H1 (cell line): ENCODE measurements around the gene HEPACAM. TPM values are rescaled to one million over a fixed set of nuclear protein-coding genes. Genes with fewer than 3 reads are reported as not detected.
A peak's percentile ranks its signal among the peaks of the same experiment; 100 is the strongest.

Source experiments
- CTCF ChIA-PET: fragments of 300-600 bp; sonication (Branson Sonifier 250); formaldehyde crosslinking; loops from one replicate; lab custom pipeline; 2021; ENCODE audit not compliant: partially characterized antibody; lab: Charles Lee
- POLR2A ChIA-PET: fragments of 300-600 bp; sonication (Branson Sonifier 250); formaldehyde crosslinking; loops from one replicate; lab custom pipeline; 2021; ENCODE audit warnings: inconsistent platforms; ENCODE audit not compliant: partially characterized antibody; lab: Charles Lee
- DNase-seq, 2 experiments: peaks; one replicate each; pipeline versions ENCODE4 v3.0.0 to v3.0.0-alpha.2; 2010 to 2022; ENCODE audit warnings: low spot score in 2 of 2, low read depth in 1 of 2, mixed read lengths in 1 of 2
- FAIRE-seq: peaks from 2 replicates; lab custom pipeline; 2011; peaks lifted over from hg19 to GRCh38; lab: Jason Lieb, UNC
- H2AFZ ChIP-seq: 2 replicates; pipeline ENCODE4 v1.8.1; 2012; ENCODE audit warnings: low read length, inconsistent platforms
- H2AK5ac ChIP-seq: 2 replicates; pipeline ENCODE4 v1.6.1; 2013; ENCODE audit warnings: low read depth, low read length
- H2BK120ac ChIP-seq: replicated peaks from 2 replicates; pipeline ENCODE3; 2013; ENCODE audit warnings: low read depth, low read length, inconsistent platforms
- H2BK12ac ChIP-seq: 2 replicates; pipeline ENCODE4 v1.6.1; 2013; ENCODE audit warnings: low read depth, low read length
- H2BK15ac ChIP-seq: 2 replicates; pipeline ENCODE4 v1.6.1; 2013; ENCODE audit warnings: low read length
- H2BK20ac ChIP-seq: 2 replicates; pipeline ENCODE4 v1.6.1; 2013; ENCODE audit warnings: low read length
- H2BK5ac ChIP-seq: 2 replicates; pipeline ENCODE4 v1.6.1; 2013; ENCODE audit warnings: low read depth, low read length
- H3K14ac ChIP-seq: 2 replicates; pipeline ENCODE4 v1.6.1; 2013; ENCODE audit warnings: inconsistent platforms; ENCODE audit not compliant: insufficient read length
- H3K18ac ChIP-seq: 2 replicates; pipeline ENCODE4 v1.6.1; 2013; ENCODE audit warnings: low read length; ENCODE audit errors: extremely low read depth
- H3K23ac ChIP-seq: 2 replicates; pipeline ENCODE4 v1.6.1; 2013; ENCODE audit warnings: inconsistent platforms; ENCODE audit not compliant: insufficient read length
- H3K23me2 ChIP-seq: 2 replicates; pipeline ENCODE4 v1.6.1; 2013; ENCODE audit warnings: low read depth, low read length
- H3K27ac ChIP-seq: 2 replicates; pipeline ENCODE4 v1.6.1; 2011; ENCODE audit warnings: low read depth, low read length, inconsistent platforms
- H3K27me3 ChIP-seq, 4 experiments: replicated peaks in 1 of 4; 1 replicate in 1 of 4; 2 replicates in 3 of 4; pipeline versions ENCODE4 v1.6.1 to v1.8.1; 2011 to 2013; ENCODE audit warnings: low read length in 3 of 4, mild to moderate bottlenecking in 3 of 4, inconsistent platforms in 2 of 4, mixed read lengths in 2 of 4, moderate library complexity in 1 of 4; ENCODE audit not compliant: control insufficient read depth in 3 of 4, insufficient read depth in 3 of 4; ENCODE audit errors: extremely low read depth in 1 of 4
- H3K36me3 ChIP-seq, 4 experiments: 2 replicates each; pipeline versions ENCODE4 v1.6.1 to v1.8.1; 2011 to 2013; ENCODE audit warnings: mild to moderate bottlenecking in 4 of 4, low read length in 3 of 4, moderate library complexity in 2 of 4, control low read depth in 1 of 4, inconsistent platforms in 1 of 4; ENCODE audit not compliant: insufficient read depth in 4 of 4, control insufficient read depth in 2 of 4
- H3K4ac ChIP-seq: replicated peaks from 2 replicates; pipeline ENCODE3; 2013; ENCODE audit warnings: low read length, low read depth, mixed read lengths, inconsistent platforms; ENCODE audit not compliant: insufficient read length
- H3K4me1 ChIP-seq, 4 experiments: replicated peaks in 1 of 4; 1 replicate in 1 of 4; 2 replicates in 3 of 4; pipeline versions ENCODE4 v1.6.1 to v1.8.1; 2011 to 2013; ENCODE audit warnings: low read length in 3 of 4, inconsistent platforms in 2 of 4, mixed read lengths in 1 of 4; ENCODE audit not compliant: insufficient read depth in 4 of 4, control insufficient read depth in 3 of 4
- H3K4me2 ChIP-seq, 2 experiments: 2 replicates each; pipeline versions ENCODE4 v1.6.1 to v1.8.1; 2011 to 2013; ENCODE audit warnings: low read depth in 2 of 2, low read length in 2 of 2, control low read depth in 1 of 2, inconsistent platforms in 1 of 2, mild to moderate bottlenecking in 1 of 2; ENCODE audit not compliant: insufficient read depth in 1 of 2
- H3K4me3 ChIP-seq, 4 experiments: fragments of 200-600, 300-600 bp in 1 of 4; sonication (generic), shearing (Covaris generic), sonication (Bioruptor Twin) in 1 of 4; 2 replicates each; pipeline versions ENCODE4 v1.5.1 to v1.8.1; 2011 to 2016; ENCODE audit warnings: low read length in 4 of 4, low read depth in 3 of 4, control low read depth in 2 of 4, inconsistent platforms in 2 of 4, mild to moderate bottlenecking in 2 of 4, mixed read lengths in 1 of 4, moderate library complexity in 1 of 4; ENCODE audit not compliant: insufficient read depth in 2 of 4; ENCODE audit errors: extremely low read depth in 1 of 4
- H3K56ac ChIP-seq: replicated peaks from 2 replicates; pipeline ENCODE3; 2013; ENCODE audit warnings: low read depth, mild to moderate bottlenecking, mixed read lengths, low read length, inconsistent platforms; ENCODE audit not compliant: insufficient read length
- H3K79me1 ChIP-seq: 2 replicates; pipeline ENCODE4 v1.6.1; 2013; ENCODE audit warnings: low read depth, low read length, control low read depth
- H3K79me2 ChIP-seq, 2 experiments: 2 replicates each; pipeline versions ENCODE4 v1.6.1 to v1.8.1; 2012 to 2013; ENCODE audit warnings: low read length in 2 of 2, mild to moderate bottlenecking in 2 of 2, inconsistent platforms in 1 of 2; ENCODE audit not compliant: insufficient read depth in 2 of 2, control insufficient read depth in 1 of 2
- H3K9ac ChIP-seq, 4 experiments: replicated peaks in 1 of 4; 1 replicate in 1 of 4; 2 replicates in 3 of 4; pipeline versions ENCODE4 v1.6.1 to v1.8.1; 2011 to 2013; ENCODE audit warnings: low read depth in 3 of 4, low read length in 3 of 4, control low read depth in 2 of 4, mild to moderate bottlenecking in 2 of 4, moderate library complexity in 2 of 4, inconsistent platforms in 1 of 4; ENCODE audit errors: extremely low read depth in 1 of 4
- H3K9me3 ChIP-seq, 2 experiments: 2 replicates each; pipeline versions ENCODE4 v1.6.1 to v1.8.1; 2012 to 2013; ENCODE audit warnings: mild to moderate bottlenecking in 2 of 2, moderate library complexity in 2 of 2, control low read depth in 1 of 2, inconsistent platforms in 1 of 2, low read depth in 1 of 2, low read length in 1 of 2, mixed read lengths in 1 of 2; ENCODE audit not compliant: insufficient read depth in 2 of 2
- H4K20me1 ChIP-seq, 2 experiments: replicated peaks in 1 of 2; 2 replicates each; pipeline versions ENCODE3 to v1.8.1; 2011 to 2013; ENCODE audit warnings: inconsistent platforms in 2 of 2, low read length in 2 of 2, mild to moderate bottlenecking in 1 of 2; ENCODE audit not compliant: insufficient read depth in 2 of 2, control insufficient read depth in 1 of 2
- H4K5ac ChIP-seq: 2 replicates; pipeline ENCODE4 v1.6.1; 2013; ENCODE audit warnings: low read length, low read depth, mixed read lengths, inconsistent platforms; ENCODE audit not compliant: insufficient read length
- H4K8ac ChIP-seq: 2 replicates; pipeline ENCODE4 v1.8.0; 2013; ENCODE audit warnings: mild to moderate bottlenecking, moderate library complexity, low read length, inconsistent platforms; ENCODE audit not compliant: insufficient read depth; ENCODE audit errors: extremely low read depth
- H4K91ac ChIP-seq: replicated peaks from 2 replicates; pipeline ENCODE3; 2013; ENCODE audit warnings: low read length, mixed read lengths, inconsistent platforms; ENCODE audit not compliant: insufficient read length
- CBX5 ChIP-seq: fragments of 300-800, 300-1000 bp; sonication (generic); IDR thresholded peaks from 2 replicates; pipeline ENCODE4 v1.7.1; 2016; ENCODE audit warnings: antibody characterized with exemption, low read length, low read depth
- CBX8 ChIP-seq: fragments of 300-800, 300-1000 bp; sonication (generic); IDR thresholded peaks from 2 replicates; pipeline ENCODE4 v1.7.1; 2016; ENCODE audit warnings: low read depth, low read length, borderline replicate concordance
- RNF2 ChIP-seq: fragments of 200-900, 300-1000 bp; sonication (generic); IDR thresholded peaks from 2 replicates; pipeline ENCODE4 v1.7.1; 2016; ENCODE audit warnings: borderline replicate concordance, low read depth, mild to moderate bottlenecking, antibody characterized with exemption, low read length; ENCODE audit not compliant: poor library complexity, severe bottlenecking; ENCODE audit errors: missing control alignments
- SP4 ChIP-seq: IDR thresholded peaks from 2 replicates; pipeline ENCODE4 v1.6.1; 2012; ENCODE audit warnings: low read length, inconsistent platforms
- SUZ12 ChIP-seq: fragments of 200-600 bp; sonication (generic); IDR thresholded peaks from 2 replicates; pipeline ENCODE4 v1.6.1; 2012; ENCODE audit warnings: mild to moderate bottlenecking, inconsistent platforms, low read length, moderate library complexity, mixed read lengths
- WGBS, 2 experiments: shearing (Covaris generic) in 1 of 2; methylation state at CpG; one replicate each; pipeline versions ENCODE4 v1.1.6 to v1.1.7; 2013 to 2015; ENCODE audit warnings: low lambda C conversion rate in 2 of 2, mixed read lengths in 2 of 2, inconsistent platforms in 1 of 2, low coverage in 1 of 2, missing lambda C conversion rate in 1 of 2; ENCODE audit not compliant: insufficient replicate concordance in 2 of 2, insufficient coverage in 1 of 2, insufficient read length in 1 of 2; ENCODE audit errors: extremely low coverage in 1 of 2, missing lambda C conversion rate in 1 of 2; 5-methylcytosine and 5-hydroxymethylcytosine counted together
- polyA plus RNA-seq, 7 experiments: library from polyadenylated mRNA; depleted of rRNA in 3 of 7; stranded (reverse) in 5 of 7; unstranded in 2 of 7; fragments of >200 nt in 5 of 7; fragments of 200-250 nt in 2 of 7; gene quantifications; 1 replicate in 5 of 7; 2 replicates in 1 of 7; 4 replicates in 1 of 7; pipeline versions ENCODE4 v1.2.1 to v1.2.3, GENCODE V29; 2011 to 2013; ENCODE audit warnings: missing spikeins in 2 of 7, mixed read lengths in 2 of 7
- total RNA-seq: library from RNA; stranded (reverse); fragmentation: NEBNext Ultra II Directional; extraction: Animal tissue kit (Norgen Biotek cat#: 25700); gene quantifications from 2 replicates; pipeline ENCODE4 v1.2.1, GENCODE V29; 2021

Gene HEPACAM
- total and polyA plus RNA-seq, 2 of the 8 experiments (the other 6 are each of a cell fraction or from before 2014, with no cell fraction given) = not detected

DNA sequence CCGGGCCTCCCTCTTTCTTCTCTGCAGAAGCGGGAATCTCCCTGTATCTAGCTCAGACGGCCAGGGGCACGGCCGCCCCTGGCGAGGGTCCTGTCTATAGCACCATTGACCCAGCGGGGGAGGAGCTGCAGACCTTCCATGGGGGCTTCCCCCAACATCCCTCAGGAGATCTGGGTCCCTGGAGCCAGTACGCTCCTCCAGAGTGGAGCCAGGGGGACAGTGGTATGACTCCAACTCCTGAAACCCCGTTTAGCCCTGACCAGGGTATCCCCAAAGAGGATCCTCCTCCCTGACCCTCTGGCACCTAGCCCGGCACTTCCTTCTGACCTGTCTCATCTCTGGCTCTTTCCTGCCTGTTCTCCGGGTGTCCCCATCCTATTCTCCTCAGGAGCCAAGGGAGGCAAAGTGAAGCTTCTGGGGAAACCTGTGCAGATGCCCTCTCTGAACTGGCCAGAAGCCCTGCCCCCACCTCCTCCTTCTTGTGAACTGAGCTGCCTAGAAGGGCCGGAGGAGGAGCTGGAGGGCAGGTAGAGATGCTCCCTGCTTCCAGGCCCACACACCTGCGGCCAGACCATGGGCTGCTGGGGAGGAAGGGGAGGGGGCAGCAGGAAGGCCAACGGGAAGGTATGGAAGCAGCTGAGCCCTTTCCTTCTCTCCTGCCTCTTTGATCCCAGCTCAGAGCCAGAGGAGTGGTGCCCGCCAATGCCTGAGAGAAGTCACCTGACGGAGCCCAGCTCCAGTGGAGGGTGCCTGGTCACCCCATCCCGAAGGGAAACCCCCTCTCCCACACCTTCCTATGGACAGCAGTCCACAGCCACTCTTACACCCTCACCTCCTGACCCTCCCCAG is 57.7 kb downstream of the HEPACAM start:
- Histone ChIP-seq H3K14ac (no peak overlapping the region), H4K8ac (peak overlapping the region; percentile 7; the same call in 1 of the 2 replicates), H4K5ac (no peak overlapping the region), H2BK5ac (no peak overlapping the region), H2BK20ac (no peak overlapping the region), H3K79me1 (no peaks in the 10 kb centered on the region), H3K9ac (no peak overlapping the region), H3K23me2 (peaks cover 8% of the 10 kb centered on the region; the same call in 1 of the 2 replicates), H3K23ac (no peak overlapping the region), H3K27ac (no peak overlapping the region), H3K27me3 (peaks cover 0 to 29% (median 23%) of the 10 kb centered on the region in 4 experiments; a peak in 6 of 7 replicates), H3K36me3 (no peaks in the 10 kb centered on the region), H2AK5ac (no peak overlapping the region), H4K91ac (no peak overlapping the region), H3K79me2 (no peaks in the 10 kb centered on the region), H2AFZ (no peak overlapping the region), H3K56ac (no peak overlapping the region), H2BK15ac (peak overlapping the region; percentile 88; the same call in 1 of the 2 replicates), H3K4me2 (peak overlapping the region; percentile 40 to 75; a peak in 3 of 4 replicates), H2BK120ac (no peak overlapping the region), H3K4me3 (peak overlapping the region in 1 of 4 experiments; percentile 76; a peak in 1 of 8 replicates), H3K4me1 (peaks cover 0 to 14% (median 8%) of the 10 kb centered on the region in 4 experiments; a peak in 5 of 7 replicates), H3K18ac (no peak overlapping the region), H3K9me3 (no peaks in the 10 kb centered on the region), H3K4ac (no peak overlapping the region), H4K20me1 (no peaks in the 10 kb centered on the region), H2BK12ac (no peak overlapping the region)
- no peak for TF ChIP-seq RNF2
- TF ChIP-seq CBX5 = no peak
- TF ChIP-seq SP4 = no peak
- TF ChIP-seq CBX8 = no peak
- TF ChIP-seq SUZ12 = no peak
- 89% methylated on average over 12 of the region's 17 CpGs; no CpG with 5 or more reads in 1 of the 2 experiments for WGBS, 2 experiments
- ChIA-PET POLR2A (interaction anchor here (1.4 to 1.8 kb wide), 3 partner anchors 9 to 40 kb away, joined by 3 to 7 read pairs (median 4); partner anchors contain the start of gene ROBO4), CTCF (interaction anchor here (0.6 to 2.0 kb wide), 13 partner anchors 9 to 239 kb away, joined by 3 to 10 read pairs (median 4); partner anchors contain the start of gene HEPACAM)
- DNase-seq = no peak
- no peak for FAIRE-seq
